ENCODE results near the gene NRL.
"Not testable (repeated sequence)": the region's sequence is repeated elsewhere in the genome, so short reads cannot be mapped to it uniquely, and the experiment has no call there.

The NRL gene

DNA sequence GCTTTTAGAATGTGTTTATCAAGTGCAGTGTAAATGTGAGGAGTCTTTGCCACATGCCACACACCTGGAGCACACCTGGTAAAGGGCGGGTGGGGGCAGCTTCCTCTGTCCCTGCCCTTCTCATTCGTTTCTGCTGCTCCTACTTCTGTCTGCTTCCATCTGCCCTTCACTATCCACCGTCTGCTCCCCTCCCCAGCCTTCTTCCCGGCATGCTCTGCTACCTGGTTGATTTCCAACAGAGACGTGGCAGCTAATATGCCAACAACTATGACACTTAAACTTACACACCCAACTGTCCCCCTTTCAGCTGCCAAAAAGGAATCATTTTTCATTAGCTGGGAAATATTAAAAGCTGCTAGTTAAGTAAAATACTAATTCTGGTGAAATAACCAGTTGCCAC is 72.0 kb downstream of the NRL start:
- in situ Hi-C loops (cut with HindIII; ENCODE audit: low pct_ligation_motif_present, low sequenced_read_pairs), result no loop called here
- Histone ChIP-seq H3K36me3 (replicated peaks) (no peaks in the 10 kb centered on the region), H3K27ac (no peak overlapping the region), H3K27me3 (replicated peaks) (no peaks in the 10 kb centered on the region), H3K4me3 (ENCODE audit: low read depth, low read length) (no peak overlapping the region)
- TF ChIP-seq, protein P1, sequence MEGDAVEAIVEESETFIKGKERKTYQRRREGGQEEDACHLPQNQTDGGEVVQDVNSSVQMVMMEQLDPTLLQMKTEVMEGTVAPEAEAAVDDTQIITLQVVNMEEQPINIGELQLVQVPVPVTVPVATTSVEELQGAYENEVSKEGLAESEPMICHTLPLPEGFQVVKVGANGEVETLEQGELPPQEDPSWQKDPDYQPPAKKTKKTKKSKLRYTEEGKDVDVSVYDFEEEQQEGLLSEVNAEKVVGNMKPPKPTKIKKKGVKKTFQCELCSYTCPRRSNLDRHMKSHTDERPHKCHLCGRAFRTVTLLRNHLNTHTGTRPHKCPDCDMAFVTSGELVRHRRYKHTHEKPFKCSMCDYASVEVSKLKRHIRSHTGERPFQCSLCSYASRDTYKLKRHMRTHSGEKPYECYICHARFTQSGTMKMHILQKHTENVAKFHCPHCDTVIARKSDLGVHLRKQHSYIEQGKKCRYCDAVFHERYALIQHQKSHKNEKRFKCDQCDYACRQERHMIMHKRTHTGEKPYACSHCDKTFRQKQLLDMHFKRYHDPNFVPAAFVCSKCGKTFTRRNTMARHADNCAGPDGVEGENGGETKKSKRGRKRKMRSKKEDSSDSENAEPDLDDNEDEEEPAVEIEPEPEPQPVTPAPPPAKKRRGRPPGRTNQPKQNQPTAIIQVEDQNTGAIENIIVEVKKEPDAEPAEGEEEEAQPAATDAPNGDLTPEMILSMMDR (IDR thresholded peaks at IDR 0.05; ENCODE audit: low read depth, low read length, missing control alignments), result no peak
- DNase-seq, result no peak

DNA sequence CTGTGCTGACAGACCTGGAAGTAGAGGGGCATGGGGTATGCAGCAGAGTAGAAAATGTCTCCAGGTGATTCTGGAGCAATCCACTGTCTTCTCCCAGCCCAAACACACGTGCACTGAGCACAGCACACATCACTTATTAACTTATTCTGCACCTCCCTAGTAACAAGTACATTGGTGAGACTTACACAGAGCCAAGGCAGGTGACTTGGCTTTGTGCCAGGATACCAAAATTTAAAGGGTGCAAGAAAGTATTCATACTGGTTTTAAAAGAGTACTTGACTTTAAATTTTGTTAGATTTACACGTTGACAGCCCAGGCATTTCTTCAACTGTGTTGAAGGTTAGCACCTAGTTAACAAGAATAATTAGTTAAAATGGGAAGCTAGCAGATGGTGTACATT is 74.1 kb downstream of the NRL start:
- Histone ChIP-seq H3K4me3 (ENCODE audit: low read depth, low read length) (no peak overlapping the region), H3K36me3 (replicated peaks) (no peaks in the 10 kb centered on the region), H3K27ac (no peak overlapping the region), H3K27me3 (replicated peaks) (no peaks in the 10 kb centered on the region)
- in situ Hi-C loops (cut with HindIII; ENCODE audit: low pct_ligation_motif_present, low sequenced_read_pairs), result no loop called here
- DNase-seq, result no peak
- TF ChIP-seq, protein P1 (IDR thresholded peaks at IDR 0.05; ENCODE audit: low read depth, low read length, missing control alignments), result no peak

DNA sequence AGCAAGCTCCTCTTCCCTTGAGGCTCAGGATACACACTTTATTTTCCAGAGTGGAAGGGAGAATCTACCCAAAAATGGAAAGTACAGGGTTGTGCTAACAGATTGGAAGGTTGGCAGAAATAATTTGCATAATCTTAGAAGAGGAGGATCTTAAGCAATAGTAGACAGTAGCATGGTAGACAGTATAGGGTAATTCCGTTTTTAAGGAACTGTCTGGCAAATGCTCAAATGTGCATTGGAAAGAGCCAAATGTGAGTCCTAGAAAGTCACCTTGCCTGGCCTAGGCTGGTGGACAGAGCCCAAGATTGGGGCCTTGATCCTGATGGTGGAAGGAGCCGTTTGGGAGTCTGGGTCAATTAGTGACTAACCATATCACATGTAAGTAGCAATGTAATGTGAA is 76.1 kb downstream of the NRL start:
- DNase-seq, result no peak
- Histone ChIP-seq H3K4me3 (ENCODE audit: low read depth, low read length) (no peak overlapping the region), H3K36me3 (replicated peaks) (no peaks in the 10 kb centered on the region), H3K27ac (no peak overlapping the region), H3K27me3 (replicated peaks) (no peaks in the 10 kb centered on the region)
- in situ Hi-C loops (cut with HindIII; ENCODE audit: low pct_ligation_motif_present, low sequenced_read_pairs), result no loop called here
- TF ChIP-seq, protein P1 (IDR thresholded peaks at IDR 0.05; ENCODE audit: low read depth, low read length, missing control alignments), result no peak

DNA sequence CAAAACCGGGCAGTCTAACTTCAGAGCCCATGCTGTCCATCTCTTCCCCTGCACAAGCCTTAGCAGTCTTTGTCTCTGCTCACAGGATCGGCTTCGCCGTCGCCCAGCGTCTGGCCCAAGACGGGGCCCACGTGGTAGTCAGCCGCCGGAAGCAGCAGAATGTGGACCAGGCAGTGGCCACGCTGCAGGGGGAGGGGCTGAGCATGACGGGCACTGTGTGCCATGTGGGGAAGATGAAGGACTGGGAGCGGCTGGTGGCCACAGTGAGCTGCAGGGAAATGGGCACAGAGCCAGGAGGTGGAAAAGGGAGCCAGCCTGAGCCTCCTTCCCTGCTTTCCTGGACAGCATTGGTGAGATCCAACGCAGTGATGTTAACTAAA is 77.1 kb downstream of the NRL start:
- H3K27ac ChIP-seq, result no peak overlapping the region
- no peak for DNase-seq
- H3K4me3 ChIP-seq (ENCODE audit: low read depth, low read length), result no peak overlapping the region
- in situ Hi-C loops (cut with HindIII; ENCODE audit: low pct_ligation_motif_present, low sequenced_read_pairs), result no loop called here
- TF ChIP-seq, protein P1 (IDR thresholded peaks at IDR 0.05; ENCODE audit: low read depth, low read length, missing control alignments), result no peak
- no peaks in the 10 kb centered on the region for H3K27me3 ChIP-seq (replicated peaks)
- H3K36me3 ChIP-seq (replicated peaks), result no peaks in the 10 kb centered on the region

DNA sequence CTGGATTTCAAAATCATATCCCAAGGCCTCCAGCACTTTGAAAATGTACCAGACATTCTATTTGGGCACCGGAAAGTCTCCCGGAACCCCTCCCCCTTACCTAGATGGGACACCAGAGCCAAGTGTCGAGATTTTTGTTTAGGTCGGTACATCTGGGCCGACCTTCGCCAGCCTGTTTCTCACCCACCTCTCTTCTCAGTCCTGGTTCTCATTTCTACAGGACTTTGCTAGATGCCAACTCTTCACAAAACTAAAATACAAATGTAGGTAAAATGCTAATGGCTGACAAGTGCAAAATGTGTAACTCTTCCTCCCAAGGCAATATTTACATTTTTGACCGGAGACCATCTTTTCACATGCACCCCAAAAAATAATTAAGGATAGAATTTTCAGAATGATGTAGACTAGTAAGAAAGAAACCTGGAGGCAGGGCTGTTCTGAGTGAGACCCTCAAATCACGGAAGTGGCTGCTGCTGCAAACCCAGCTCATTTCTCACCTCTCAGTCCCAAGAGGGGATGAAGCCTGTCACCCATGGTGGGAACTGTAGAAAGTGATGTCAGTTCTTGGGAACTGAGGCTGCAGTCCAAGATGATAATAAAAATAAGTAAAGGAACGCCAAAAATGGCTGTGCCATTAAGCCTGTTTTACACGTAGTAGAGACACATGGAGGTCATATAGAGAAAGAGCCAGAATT is 77.6 kb downstream of the NRL start:
- H3K27ac ChIP-seq; H3K36me3 ChIP-seq (replicated peaks); in situ Hi-C loops (cut with HindIII; ENCODE audit: low pct_ligation_motif_present, low sequenced_read_pairs); H3K27me3 ChIP-seq (replicated peaks); DNase-seq: not testable (repeated sequence)
- H3K4me3 ChIP-seq (ENCODE audit: low read depth, low read length), result peak overlapping the region; percentile 60

DNA sequence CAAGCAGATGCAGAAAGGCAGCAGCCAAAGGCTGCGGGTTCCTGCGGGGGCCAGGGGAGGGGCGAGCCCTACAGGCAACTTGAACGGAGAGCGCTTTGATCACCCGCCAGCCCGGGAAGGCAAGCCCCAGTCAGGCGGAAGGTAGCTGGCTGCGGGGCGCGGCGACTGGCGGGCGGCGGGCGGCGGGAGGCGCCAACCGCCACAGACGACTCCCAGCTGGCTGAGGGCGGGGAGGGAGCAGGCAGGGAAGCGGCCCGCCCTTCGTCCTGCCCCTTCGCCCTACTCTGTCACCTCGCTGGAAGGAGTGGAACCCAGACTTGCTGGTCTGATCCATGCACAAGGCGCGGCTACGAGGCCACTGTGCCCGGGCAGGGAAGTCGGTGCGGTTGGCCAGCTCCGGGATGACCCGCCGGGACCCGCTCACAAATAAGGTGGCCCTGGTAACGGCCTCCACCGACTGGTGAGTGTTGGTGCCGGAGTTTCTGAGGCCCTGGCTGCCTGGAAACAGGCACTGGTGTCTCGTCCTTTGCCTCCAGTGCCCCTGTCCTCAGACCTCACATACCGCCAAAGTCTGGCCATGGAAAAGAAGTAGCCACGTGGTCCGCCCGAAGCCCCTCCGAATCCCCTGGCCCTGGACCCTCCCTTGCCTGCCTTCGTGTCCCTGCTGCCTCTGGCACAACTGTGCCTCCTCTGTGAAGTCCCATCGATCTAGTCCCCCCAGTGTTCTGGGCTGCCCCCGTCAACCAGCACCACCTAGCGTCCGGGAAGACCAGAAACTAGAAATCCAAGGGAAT is 78.4 kb downstream of the NRL start:
- H3K27ac ChIP-seq, result no peak overlapping the region
- H3K36me3 ChIP-seq (replicated peaks), result no peaks in the 10 kb centered on the region
- no peaks in the 10 kb centered on the region for H3K27me3 ChIP-seq (replicated peaks)
- in situ Hi-C loops (cut with HindIII; ENCODE audit: low pct_ligation_motif_present, low sequenced_read_pairs), result no loop called here
- H3K4me3 ChIP-seq (ENCODE audit: low read depth, low read length), result peak overlapping the region; percentile 60
- TF ChIP-seq, protein P1 (IDR thresholded peaks at IDR 0.05; ENCODE audit: low read depth, low read length, missing control alignments), result peak; percentile 87
- peak; percentile 35 for DNase-seq

DNA sequence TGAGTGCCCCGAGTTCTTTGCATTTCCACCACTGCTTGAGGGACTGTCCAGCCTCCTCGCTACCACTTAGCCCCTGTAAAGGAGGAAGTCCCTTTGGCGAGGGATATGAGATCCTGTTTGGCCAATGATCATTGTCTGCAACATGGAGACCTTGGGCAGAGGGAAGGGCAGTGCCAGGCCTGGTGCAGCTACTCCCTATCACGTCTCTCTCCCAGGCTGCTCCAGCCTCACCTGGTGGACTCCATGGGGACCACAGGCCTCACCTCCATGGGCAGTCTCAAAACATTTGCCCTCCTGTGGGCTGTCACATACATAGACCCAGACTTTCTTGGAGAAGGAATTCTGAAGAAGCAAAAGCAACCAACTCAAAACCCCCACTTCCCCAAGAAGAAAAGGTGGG is 79.0 kb downstream of the NRL start:
- in situ Hi-C loops (cut with HindIII; ENCODE audit: low pct_ligation_motif_present, low sequenced_read_pairs); H3K36me3 ChIP-seq (replicated peaks); DNase-seq; H3K27ac ChIP-seq; H3K27me3 ChIP-seq (replicated peaks): not testable (repeated sequence)
- peak overlapping the region; percentile 60 for H3K4me3 ChIP-seq (ENCODE audit: low read depth, low read length)

Measured in brain microvascular endothelial cell (primary cell).